22Rv1 (cell line): ENCODE results near the gene DCDC1.
A peak's percentile ranks its signal among the peaks of the same experiment; 100 is the strongest.

Experiments
- H3K27ac ChIP-seq: fragments of 450-650 bp; 2 replicates; pipeline ENCODE4 v1.5.1; 2017
- CTCF ChIP-seq: fragments of 450-650 bp; IDR thresholded peaks from 2 replicates; pipeline ENCODE4 v1.5.1; 2017; ENCODE audit warnings: mild to moderate bottlenecking
- ZFX ChIP-seq: fragments of 450-650 bp; IDR thresholded peaks from 2 replicates; pipeline ENCODE4 v1.6.1; 2017; ENCODE audit warnings: antibody characterized with exemption, borderline replicate concordance

DCDC1 gene

GRCh38 chr11:30919389-30920152 lies 450.0 kb downstream of the DCDC1 start:
- TF ChIP-seq CTCF (no peak), ZFX (no peak)

GRCh38 chr11:30917859-30918478 lies 451.6 kb downstream of the DCDC1 start:
- H3K27ac ChIP-seq, result no peak overlapping the region
- TF ChIP-seq CTCF, result peak; percentile 79
- TF ChIP-seq ZFX, result no peak

More at GRCh38 chr11:30919389-30920152, 450.0 kb downstream of the DCDC1 start:
- H3K27ac ChIP-seq, result no peak overlapping the region

GRCh38 chr11:30917266-30917665 lies 452.3 kb downstream of the DCDC1 start:
- TF ChIP-seq ZFX (no peak), CTCF (no peak)
- no peak overlapping the region for H3K27ac ChIP-seq

- no peak overlapping the region for H3K27ac ChIP-seq
- TF ChIP-seq ZFX (no peak), CTCF (no peak)
Measured at GRCh38 chr11:30916764-30917163, 452.8 kb downstream of the DCDC1 start.

- no peak overlapping the region for H3K27ac ChIP-seq
- TF ChIP-seq ZFX, result no peak
- TF ChIP-seq CTCF, result peak; percentile 83
Measured at GRCh38 chr11:30914143-30914762, 455.3 kb downstream of the DCDC1 start.

- no peak for TF ChIP-seq ZFX
- no peak for TF ChIP-seq CTCF
- H3K27ac ChIP-seq, result no peak overlapping the region
Measured at GRCh38 chr11:30911247-30911646, 458.3 kb downstream of the DCDC1 start.

GRCh38 chr11:30908857-30909256 lies 460.7 kb downstream of the DCDC1 start:
- H3K27ac ChIP-seq, result no peak overlapping the region
- TF ChIP-seq ZFX (no peak), CTCF (no peak)
